GM19043 (cell line): ENCODE results near the gene ARSA.

ENCODE experiments used
- ATAC-seq: cut with Tn5 transposase; IDR thresholded peaks from one replicate; pipeline ENCODE4 v1.9.1; 2021; ENCODE audit warnings: low read depth; ENCODE audit not compliant: unreplicated experiment

Gene ARSA

DNA sequence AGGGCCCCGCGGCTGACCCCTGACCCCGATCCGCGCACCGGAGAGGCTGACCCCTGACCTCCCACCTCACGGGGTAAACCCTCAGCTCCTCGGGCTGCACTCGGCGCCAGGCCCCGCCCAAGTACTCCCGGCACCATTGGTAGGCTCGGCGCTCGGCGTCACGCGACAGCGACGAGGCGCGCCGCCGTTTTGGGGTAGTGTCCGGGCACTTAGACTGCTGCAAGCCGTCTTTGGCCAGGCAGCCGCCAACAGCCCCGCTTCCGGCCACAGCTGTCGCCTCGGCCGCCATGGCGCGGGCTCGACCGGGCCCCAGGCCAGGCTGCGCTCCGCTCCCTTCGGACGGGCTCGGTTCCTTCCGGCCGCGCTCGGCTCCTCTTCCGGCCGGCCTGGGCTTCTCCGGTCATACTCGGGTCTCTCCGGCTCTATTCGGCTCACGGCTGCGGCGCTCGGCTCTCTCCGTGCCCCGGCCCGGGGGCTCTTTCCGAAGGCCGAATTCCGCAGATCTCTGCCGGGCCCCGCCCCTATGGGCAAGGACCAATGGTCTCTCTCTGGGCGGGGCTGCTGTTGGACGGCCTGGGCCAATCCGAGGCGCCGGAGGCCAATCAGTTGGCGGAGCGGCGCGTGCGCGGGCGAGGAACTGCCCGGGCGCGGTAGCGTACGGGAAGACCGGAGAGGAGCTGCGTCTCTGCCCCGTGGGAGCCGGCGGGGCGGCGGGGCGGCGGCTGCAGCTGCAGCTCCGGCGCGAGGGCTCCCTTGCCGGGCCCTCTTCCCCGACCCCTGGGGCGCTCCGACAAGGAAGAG lies 45.3 kb downstream of the ARSA start, which contains the start of gene CHKB:
Gene CHKB (minus strand): TSS at position 357 of the 801 bp plus-strand sequence. CDS start 68 bp downstream, at position 289.
- peak; percentile 91 for ATAC-seq

DNA sequence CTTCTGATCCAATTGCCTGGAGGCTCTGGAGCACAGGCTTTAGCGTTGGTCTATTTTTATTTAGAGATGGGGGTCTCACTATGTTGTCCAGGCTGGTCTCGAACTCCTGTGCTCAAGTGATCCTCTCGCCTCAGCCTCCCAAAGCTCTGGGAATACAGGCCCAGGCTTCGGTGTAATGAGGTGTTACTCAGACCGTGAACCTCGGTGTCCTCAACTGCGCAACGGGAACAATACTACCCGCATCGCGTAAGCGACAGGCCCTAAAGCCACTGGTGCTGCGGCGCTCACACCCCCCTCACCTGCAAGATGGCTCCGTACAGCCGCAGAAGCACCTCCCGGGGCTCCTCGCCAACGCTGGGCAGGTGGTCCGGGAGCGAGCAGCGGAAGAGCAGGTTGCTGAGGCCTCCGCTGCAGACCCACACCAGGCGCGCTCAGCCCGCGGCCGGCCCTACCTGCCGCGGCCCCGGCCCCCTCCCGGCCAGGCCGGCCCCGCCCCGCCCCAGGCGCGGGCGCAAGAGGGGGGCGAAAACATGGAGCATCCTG lies 45.9 kb downstream of the ARSA start:
- peak; percentile 12 for ATAC-seq

DNA sequence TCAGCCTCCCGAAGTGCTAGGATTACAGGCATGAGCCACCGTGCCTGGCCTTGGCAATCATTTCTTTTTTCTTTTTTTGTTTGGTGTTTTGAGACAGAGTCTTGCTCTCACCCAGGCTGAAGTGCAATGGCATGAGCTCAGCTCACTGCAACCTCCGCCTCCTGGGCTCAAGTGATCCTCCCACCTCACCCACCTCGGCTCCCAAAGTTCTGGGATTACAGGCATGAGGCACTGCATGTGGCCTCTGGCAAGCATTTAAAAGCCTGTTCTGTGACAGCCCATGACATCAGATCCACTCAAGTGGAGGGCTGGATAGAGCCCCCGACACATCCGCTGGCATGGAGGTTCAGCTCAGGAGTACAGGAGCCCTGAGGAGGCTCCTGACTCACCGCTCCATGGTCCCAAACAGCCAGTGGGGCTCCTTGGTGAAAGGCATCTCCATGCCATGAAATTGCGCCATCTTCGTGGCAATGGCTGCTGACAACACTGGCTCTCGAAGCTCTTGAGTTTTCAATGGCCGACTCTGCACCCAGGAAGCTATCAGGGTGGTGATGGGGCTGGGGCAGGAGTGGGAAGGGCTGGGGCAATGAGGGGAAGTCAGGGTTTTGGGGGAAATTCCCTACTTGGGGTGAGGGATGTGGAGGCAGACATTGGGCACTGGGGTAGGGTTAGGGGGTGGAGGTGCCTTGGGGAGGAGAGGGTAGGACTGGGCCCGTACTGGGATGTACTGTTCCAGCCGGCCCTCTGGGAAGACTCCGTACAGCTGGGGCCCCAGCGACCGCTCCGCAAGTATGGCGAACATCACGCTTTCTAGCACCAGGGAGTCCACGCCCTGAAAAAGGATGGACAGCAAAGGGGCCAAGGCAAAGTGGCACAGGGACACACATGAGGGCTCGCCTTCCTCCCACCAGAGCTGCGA lies 46.7 kb downstream of the ARSA start:
- ATAC-seq: no peak

DNA sequence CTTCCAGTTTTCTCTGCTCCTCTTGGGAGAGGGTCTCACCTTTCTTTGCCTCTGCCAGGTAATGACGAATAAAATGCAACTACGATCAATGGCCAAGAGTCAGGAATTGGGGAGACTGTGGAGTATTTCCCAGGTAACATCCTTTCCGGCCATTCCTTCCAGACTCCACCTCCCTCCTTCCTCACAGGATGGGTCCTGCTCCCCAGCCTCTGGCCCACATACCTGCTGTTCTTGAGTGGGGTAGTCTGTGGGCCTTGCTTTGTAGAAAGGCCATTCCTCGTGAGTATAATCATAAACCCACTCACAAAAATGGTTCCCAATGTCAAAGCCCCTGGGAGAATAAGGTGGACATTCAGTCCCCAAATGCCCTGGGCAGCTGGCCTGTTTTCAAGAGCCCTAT lies 48.2 kb downstream of the ARSA start:
- ATAC-seq: no peak

DNA sequence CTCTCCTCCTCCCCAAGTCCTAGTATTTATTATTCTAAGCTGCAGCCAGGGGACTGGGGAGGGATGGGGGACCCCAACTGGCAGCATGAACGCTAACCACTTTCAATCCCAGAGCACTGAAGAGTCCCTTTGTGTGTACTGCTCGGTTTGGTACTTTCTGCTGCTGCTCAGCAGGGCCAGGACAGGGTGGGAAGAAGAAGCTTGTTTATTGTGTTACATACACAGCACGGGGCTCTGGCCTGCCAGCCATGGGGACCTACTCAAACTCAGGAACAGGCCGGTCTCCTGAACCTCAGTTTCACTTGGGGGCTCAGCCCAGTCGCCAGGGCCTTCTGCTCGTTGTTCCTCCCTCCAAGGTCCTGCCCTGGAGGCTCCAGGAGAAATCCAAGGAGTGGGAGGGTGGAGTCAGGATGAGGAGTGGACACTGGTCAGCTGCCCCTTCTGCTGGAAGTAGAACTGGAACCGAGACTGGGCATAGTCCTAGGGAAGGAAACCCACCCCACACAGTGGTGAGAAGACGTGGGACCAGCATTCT lies 49.1 kb downstream of the ARSA start:
- ATAC-seq: no peak

DNA sequence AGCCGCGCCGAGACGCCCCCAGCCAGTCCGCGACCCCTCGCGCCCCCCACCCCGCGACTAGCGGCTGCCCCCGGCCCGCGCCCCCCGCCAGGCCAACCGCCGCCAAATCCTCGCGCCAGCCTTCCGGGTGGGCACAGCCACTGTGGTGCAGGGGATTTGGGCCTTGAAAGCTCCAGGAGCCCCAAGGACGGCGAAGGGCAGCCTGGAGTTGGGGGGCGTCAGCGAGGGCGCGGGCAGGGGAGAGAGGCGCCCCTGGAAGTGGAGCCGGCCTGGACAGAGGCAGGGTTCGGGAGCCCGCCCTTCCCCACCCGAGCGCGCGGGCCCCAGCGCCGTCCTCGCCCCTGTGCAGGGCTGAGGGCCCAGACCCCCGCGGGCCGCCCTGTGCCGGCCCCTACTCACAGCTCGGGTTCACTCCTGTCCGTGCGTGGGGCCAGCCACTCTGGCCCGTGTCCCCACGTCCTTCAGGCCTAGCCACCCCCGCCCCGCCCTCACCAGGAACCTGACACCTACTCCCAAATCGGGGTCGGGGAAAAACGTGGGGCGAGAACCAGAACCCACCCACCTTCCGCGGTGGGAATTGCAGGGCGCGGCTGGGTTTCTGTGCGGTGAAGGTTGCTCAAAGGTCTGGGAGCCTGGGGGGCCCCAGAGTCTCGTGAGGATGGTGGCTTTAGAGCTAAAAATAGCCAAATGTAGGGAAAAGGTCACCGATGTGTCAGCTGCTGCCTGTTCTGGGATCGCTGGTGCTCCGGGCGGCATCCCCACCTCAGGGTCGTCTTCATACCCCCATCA lies 49.8 kb downstream of the ARSA start, which contains the start of gene CPT1B:
Gene CPT1B (minus strand): TSS at position 441 of the 789 bp plus-strand sequence. CDS start 512 bp downstream, outside the sequence.
- ATAC-seq: no peak

DNA sequence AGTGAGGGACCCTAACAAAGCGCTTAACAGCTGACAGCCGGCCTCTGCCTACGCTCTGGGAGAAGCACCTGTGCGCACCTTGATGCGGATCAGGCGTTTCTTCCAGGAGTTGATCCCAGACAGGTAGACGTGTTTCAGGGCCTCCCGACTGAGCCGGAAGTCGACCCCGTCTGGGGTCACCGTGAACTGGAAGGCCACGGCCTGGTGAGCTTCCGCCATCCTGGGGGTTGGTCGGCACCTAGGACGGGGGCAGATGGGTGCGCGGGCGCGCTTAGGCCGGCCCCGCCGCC lies 50.3 kb downstream of the ARSA start:
- ATAC-seq: no peak

DNA sequence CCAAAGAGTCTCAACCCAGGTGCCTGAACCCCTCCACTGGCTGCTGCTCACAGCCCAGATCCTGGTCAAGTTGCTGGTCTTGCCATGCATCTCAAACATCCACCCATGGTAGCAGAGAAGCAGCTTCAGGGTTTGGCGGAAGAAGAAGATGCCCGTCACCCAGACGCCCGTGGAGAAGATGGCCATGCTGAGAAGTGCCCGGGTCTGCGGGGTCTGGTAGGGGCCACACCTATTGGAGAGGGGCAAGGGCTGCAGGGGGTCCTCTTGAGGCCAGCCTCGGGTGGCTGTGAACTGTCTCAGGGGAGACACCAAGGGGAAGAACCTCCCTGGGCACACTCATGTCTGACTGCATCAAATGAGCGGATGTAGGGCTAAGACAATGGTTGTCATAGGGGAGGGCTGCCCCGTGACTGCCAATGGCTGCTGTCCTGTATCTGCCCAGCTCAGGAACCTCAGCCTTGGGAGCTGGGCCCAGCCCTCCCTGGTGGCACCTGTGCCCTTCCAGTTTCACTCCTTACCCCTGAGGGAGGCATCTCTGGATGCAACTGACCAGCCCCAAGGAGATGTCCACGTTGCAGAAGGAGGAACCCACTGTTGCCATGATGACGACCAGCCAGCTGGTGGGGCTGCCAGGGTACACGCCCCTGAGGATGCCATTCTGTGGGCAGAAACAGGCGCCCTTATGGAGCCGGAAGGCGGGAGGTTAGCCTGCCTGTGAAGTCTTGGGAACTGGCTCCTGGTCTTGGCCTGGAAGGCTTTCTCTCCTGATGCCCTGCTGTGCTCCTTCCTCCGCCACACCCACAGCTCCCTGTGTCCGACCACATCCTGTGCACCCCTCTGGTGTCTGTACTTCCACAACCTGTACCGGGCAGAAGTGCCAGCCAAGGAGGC lies 50.9 kb downstream of the ARSA start:
- ATAC-seq: no peak

DNA sequence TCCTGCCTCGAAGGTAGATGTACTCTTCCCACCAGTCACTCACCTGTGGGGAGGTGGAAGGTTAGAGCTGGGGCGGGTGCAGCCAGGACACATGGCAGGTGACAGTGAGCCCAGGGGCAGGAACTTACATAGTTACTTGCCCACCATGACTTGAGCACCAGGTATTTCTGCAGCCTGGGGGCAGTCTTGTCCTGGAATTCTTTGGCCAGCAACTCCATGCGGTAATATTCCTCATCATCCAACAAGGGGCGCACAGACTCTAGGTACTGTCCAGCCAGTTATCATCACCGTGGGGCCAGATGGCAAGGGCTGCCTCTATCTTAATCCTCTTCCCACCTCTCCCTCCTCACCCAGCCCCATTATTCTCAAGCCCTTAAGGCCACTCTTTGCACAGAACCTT lies 51.9 kb downstream of the ARSA start:
- no peak for ATAC-seq

DNA sequence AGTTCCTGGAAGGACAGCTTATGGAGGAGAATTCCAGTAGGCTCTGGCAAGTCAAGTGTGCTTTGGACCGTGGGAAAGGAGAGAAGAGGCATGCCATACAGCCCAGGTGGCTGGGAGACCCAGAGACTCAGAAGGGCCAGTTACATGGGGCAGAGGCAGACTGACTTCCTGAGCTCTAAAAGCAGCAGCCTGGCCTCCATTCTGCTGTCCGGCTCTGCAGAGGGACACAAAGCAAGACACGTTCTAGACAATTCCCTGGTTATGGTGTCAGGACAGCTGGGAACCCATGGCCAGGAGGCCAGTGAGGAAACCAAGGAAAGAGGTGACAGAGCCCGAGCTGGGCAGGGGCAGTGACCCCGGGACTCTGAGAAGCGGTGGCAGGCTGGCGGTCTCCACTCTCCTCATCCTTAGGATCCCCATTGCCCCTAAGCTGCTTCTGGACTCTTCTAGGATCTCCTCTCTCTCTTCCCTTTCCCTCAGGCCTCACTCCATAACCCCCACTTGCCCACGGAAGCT lies 52.5 kb downstream of the ARSA start:
- ATAC-seq: no peak
